H9 (cell line): ENCODE data around the gene BCAS3. TPM values are rescaled to one million over a fixed set of nuclear protein-coding genes. Genes with fewer than 3 reads are reported as not detected.

Experiments
- DNase-seq: peaks from one replicate; pipeline ENCODE4 v3.0.0-alpha.2; 2017
- H2AFZ ChIP-seq: one replicate; pipeline ENCODE4 v1.6.1; 2013; ENCODE audit warnings: mild to moderate bottlenecking, low read length, control low read depth, moderate library complexity
- H2AK5ac ChIP-seq: 2 replicates; pipeline ENCODE4 v1.6.1; 2013; ENCODE audit warnings: low read length, control low read depth, mixed read lengths; ENCODE audit not compliant: insufficient read length
- H2BK120ac ChIP-seq: one replicate; pipeline ENCODE4 v1.6.1; 2013; ENCODE audit warnings: low read depth, mild to moderate bottlenecking, low read length, control low read depth, inconsistent platforms; ENCODE audit not compliant: poor library complexity, severe bottlenecking
- H2BK12ac ChIP-seq: 2 replicates; pipeline ENCODE4 v1.6.1; 2013; ENCODE audit warnings: low read length, control low read depth, mixed read lengths, low read depth; ENCODE audit not compliant: insufficient read length
- H2BK15ac ChIP-seq: 2 replicates; pipeline ENCODE4 v1.6.1; 2013; ENCODE audit warnings: low read depth, low read length, control low read depth
- H2BK20ac ChIP-seq: one replicate; pipeline ENCODE4 v1.6.1; 2013; ENCODE audit warnings: low read depth, mild to moderate bottlenecking, low read length, control low read depth, inconsistent platforms; ENCODE audit not compliant: poor library complexity, severe bottlenecking
- H2BK5ac ChIP-seq: 2 replicates; pipeline ENCODE4 v1.6.1; 2013; ENCODE audit warnings: low read length, control low read depth, mixed read lengths; ENCODE audit not compliant: insufficient read length
- H3K14ac ChIP-seq: 2 replicates; pipeline ENCODE4 v1.6.1; 2013; ENCODE audit warnings: low read length, control low read depth; ENCODE audit not compliant: insufficient read depth
- H3K18ac ChIP-seq: 2 replicates; pipeline ENCODE4 v1.6.1; 2013; ENCODE audit warnings: low read depth, mild to moderate bottlenecking, mixed read lengths, low read length, control low read depth; ENCODE audit not compliant: insufficient read length
- H3K23ac ChIP-seq: 2 replicates; pipeline ENCODE4 v1.6.1; 2013; ENCODE audit warnings: low read length, control low read depth, mixed read lengths, low read depth; ENCODE audit not compliant: insufficient read length
- H3K23me2 ChIP-seq: 2 replicates; pipeline ENCODE4 v1.6.1; 2013; ENCODE audit warnings: low read depth, mild to moderate bottlenecking, mixed read lengths, low read length, control low read depth; ENCODE audit not compliant: insufficient read length, poor library complexity, severe bottlenecking
- H3K27ac ChIP-seq: 2 replicates; pipeline ENCODE4 v1.5.1; 2013; ENCODE audit warnings: low read length, control low read depth, mixed read lengths, low read depth; ENCODE audit not compliant: insufficient read length
- H3K27me3 ChIP-seq: 2 replicates; pipeline ENCODE4 v1.6.1; 2013; ENCODE audit warnings: low read length, control low read depth, inconsistent platforms; ENCODE audit not compliant: insufficient read depth
- H3K4ac ChIP-seq: 2 replicates; pipeline ENCODE4 v1.6.1; 2013; ENCODE audit warnings: low read depth, mild to moderate bottlenecking, control low read depth, inconsistent platforms, low read length, moderate library complexity
- H3K4me1 ChIP-seq: 2 replicates; pipeline ENCODE4 v1.6.1; 2013; ENCODE audit warnings: low read length, control low read depth, inconsistent platforms; ENCODE audit not compliant: insufficient read depth
- H3K4me2 ChIP-seq: 2 replicates; pipeline ENCODE4 v1.6.1; 2013; ENCODE audit warnings: low read length, control low read depth, mixed read lengths; ENCODE audit not compliant: insufficient read length, insufficient read depth
- H3K56ac ChIP-seq: 2 replicates; pipeline ENCODE4 v1.6.1; 2013; ENCODE audit warnings: low read depth, mild to moderate bottlenecking, mixed read lengths, low read length, control low read depth; ENCODE audit not compliant: insufficient read length
- H3K79me1 ChIP-seq: 2 replicates; pipeline ENCODE4 v1.6.1; 2013; ENCODE audit warnings: low read depth, mild to moderate bottlenecking, moderate library complexity, low read length, control low read depth, inconsistent platforms; ENCODE audit not compliant: insufficient read depth, poor library complexity, severe bottlenecking
- H3K79me2 ChIP-seq: 2 replicates; pipeline ENCODE4 v1.6.1; 2013; ENCODE audit warnings: low read length, control low read depth, inconsistent platforms; ENCODE audit not compliant: insufficient read depth
- H3K9ac ChIP-seq: 2 replicates; pipeline ENCODE4 v1.6.1; 2013; ENCODE audit warnings: low read length, control low read depth, mixed read lengths; ENCODE audit not compliant: insufficient read length; ENCODE audit errors: extremely low read depth
- H3K9me3 ChIP-seq: one replicate; pipeline ENCODE4 v1.6.1; 2013; ENCODE audit warnings: low read depth, low read length, inconsistent platforms; ENCODE audit not compliant: control insufficient read depth
- H3T11ph ChIP-seq: one replicate; pipeline ENCODE4 v1.6.1; 2013; ENCODE audit warnings: mild to moderate bottlenecking, low read length, control low read depth, inconsistent platforms
- H4K20me1 ChIP-seq: one replicate; pipeline ENCODE4 v1.6.1; 2013; ENCODE audit not compliant: control insufficient read depth, insufficient read length, insufficient read depth
- H4K5ac ChIP-seq: 2 replicates; pipeline ENCODE4 v1.6.1; 2013; ENCODE audit warnings: low read depth, mild to moderate bottlenecking, mixed read lengths, low read length, control low read depth; ENCODE audit not compliant: insufficient read length
- H4K8ac ChIP-seq: replicated peaks from 2 replicates; pipeline ENCODE4 v1.6.1; 2013; ENCODE audit warnings: low read length, control low read depth, mixed read lengths, low read depth; ENCODE audit not compliant: insufficient read length
- H4K91ac ChIP-seq: 2 replicates; pipeline ENCODE4 v1.6.1; 2013; ENCODE audit warnings: low read depth, mild to moderate bottlenecking, moderate library complexity, mixed read lengths, low read length, control low read depth; ENCODE audit not compliant: insufficient read length
- H3K27ac Mint-ChIP-seq, 3 experiments: 2 replicates in 2 of 3; 3 replicates in 1 of 3; pipeline ENCODE4 v1.8.0; 2020 to 2021; ENCODE audit warnings: mixed read lengths in 3 of 3, mild to moderate bottlenecking in 1 of 3, moderate library complexity in 1 of 3
- H3K27me3 Mint-ChIP-seq: 2 replicates; pipeline ENCODE4 v1.8.0; 2021; ENCODE audit warnings: low read depth, mild to moderate bottlenecking, moderate library complexity, mixed read lengths
- H3K36me3 Mint-ChIP-seq, 3 experiments: 2 replicates in 2 of 3; 3 replicates in 1 of 3; pipeline ENCODE4 v1.8.0; 2020 to 2021; ENCODE audit warnings: low read depth in 3 of 3, mixed read lengths in 3 of 3; ENCODE audit not compliant: insufficient read depth in 1 of 3
- H3K4me1 Mint-ChIP-seq, 2 experiments: 2 replicates each; pipeline ENCODE4 v1.8.0; 2020; ENCODE audit warnings: mixed read lengths in 2 of 2
- H3K4me3 Mint-ChIP-seq, 2 experiments: 2 replicates in 1 of 2; 3 replicates in 1 of 2; pipeline ENCODE4 v1.8.0; 2020 to 2021; ENCODE audit warnings: mild to moderate bottlenecking in 2 of 2, mixed read lengths in 2 of 2, moderate library complexity in 1 of 2
- H3K9me3 Mint-ChIP-seq, 2 experiments: 2 replicates in 1 of 2; 3 replicates in 1 of 2; pipeline ENCODE4 v1.8.0; 2020; ENCODE audit warnings: mild to moderate bottlenecking in 2 of 2, mixed read lengths in 2 of 2, moderate library complexity in 1 of 2
- CTCF ChIP-seq: fragments of 200-600 bp; sonication (generic); conservative IDR thresholded peaks from 3 replicates; pipeline ENCODE4 v1.8.0; 2021; ENCODE audit warnings: antibody characterized with exemption, mild to moderate bottlenecking
- WGBS: extraction: QIAGEN DNeasy Blood & Tissue Kit; methylation state at CpG from one replicate; pipeline ENCODE4 v1.1.7; 2013; ENCODE audit warnings: missing lambda C conversion rate, low lambda C conversion rate, mixed read lengths; ENCODE audit not compliant: insufficient read length; ENCODE audit errors: extremely low coverage; 5-methylcytosine and 5-hydroxymethylcytosine counted together
- total RNA-seq: library from RNA; stranded (reverse); gene quantifications from 2 replicates; pipeline ENCODE4 v1.2.1, GENCODE V29; 2021

Gene BCAS3
- total RNA-seq, 1 experiment from 2014 or later: 22.4 TPM

DNA sequence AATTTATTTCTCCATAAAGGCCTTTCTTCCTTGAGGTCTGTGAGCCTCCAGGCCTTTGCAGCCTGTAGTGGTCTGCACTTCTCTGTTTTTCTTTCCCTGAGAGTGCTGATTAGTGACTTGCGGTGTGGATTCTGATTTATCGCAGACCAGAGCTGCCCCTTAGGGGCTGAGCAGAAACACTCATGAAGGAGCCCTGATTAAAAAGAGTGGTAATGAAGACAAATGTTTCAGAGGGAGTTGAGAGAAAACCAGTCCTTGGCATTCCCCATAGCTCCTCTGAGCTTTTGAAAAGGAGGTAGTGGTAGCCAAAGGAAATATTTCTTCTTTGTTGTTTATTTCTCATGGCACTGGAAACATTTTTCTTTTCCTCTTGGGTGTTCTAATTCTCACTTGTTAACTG, 453.9 kb downstream of the BCAS3 start:
- no peaks in the 10 kb centered on the region for H3K79me1 ChIP-seq
- Mint-ChIP-seq H3K4me3 (no peak overlapping the region), H3K36me3 (no peaks in the 10 kb centered on the region), H3K4me1 (0 out of 4 replicates have a peak, but pooled peaks cover 0 to 2% of the 10 kb centered on the region in 2 experiments), H3K27me3 (no peaks in the 10 kb centered on the region), H3K27ac (peak overlapping the region in 1 of 3 experiments; percentile 32; a peak in 1 of 7 replicates), H3K9me3 (no peaks in the 10 kb centered on the region)
- H3K56ac ChIP-seq: no peak overlapping the region
- no peak overlapping the region for H2BK15ac ChIP-seq
- no peak overlapping the region for H4K5ac ChIP-seq
- H3K9me3 ChIP-seq: no peaks in the 10 kb centered on the region
- H3K79me2 ChIP-seq: no peaks in the 10 kb centered on the region
- no peak overlapping the region for H2BK20ac ChIP-seq
- no peak overlapping the region for H3T11ph ChIP-seq
- WGBS: no CpG with 5 or more reads among the region's 2 CpGs
- no peak overlapping the region for H3K27ac ChIP-seq
- no peaks in the 10 kb centered on the region for H3K27me3 ChIP-seq
- H3K14ac ChIP-seq: no peak overlapping the region
- H3K9ac ChIP-seq: no peak overlapping the region
- no peak overlapping the region for H4K91ac ChIP-seq
- H3K4ac ChIP-seq: no peak overlapping the region
- no peak overlapping the region for H4K8ac ChIP-seq
- H2BK5ac ChIP-seq: no peak overlapping the region
- H3K4me1 ChIP-seq: no peaks in the 10 kb centered on the region
- no peaks in the 10 kb centered on the region for H3K23me2 ChIP-seq
- DNase-seq: no peak
- TF ChIP-seq CTCF: no peak
- H2BK12ac ChIP-seq: no peak overlapping the region
- no peak overlapping the region for H2AK5ac ChIP-seq
- no peak overlapping the region for H3K18ac ChIP-seq
- H3K23ac ChIP-seq: no peak overlapping the region
- H3K4me2 ChIP-seq: no peak overlapping the region
- no peak overlapping the region for H2BK120ac ChIP-seq
- H4K20me1 ChIP-seq: no peaks in the 10 kb centered on the region
- H2AFZ ChIP-seq: no peak overlapping the region
